Kidney (tissue), 14 donors: Measurements from ENCODE around the gene HLA-E. TPM values are rescaled to one million over a fixed set of nuclear protein-coding genes. Genes with fewer than 3 reads are reported as not detected.

Source experiments
- DNase-seq, 5 donors: peaks; one replicate each; pipeline ENCODE4 v3.0.0-alpha.2; 2013 to 2020
- FAIRE-seq: peaks from 2 replicates; lab custom pipeline; 2012; peaks lifted over from hg19 to GRCh38; lab: Jason Lieb, UNC
- H3K27ac ChIP-seq, 2 donors: one replicate each; pipeline ENCODE4 v1.7.0; 2013; ENCODE audit warnings: low read depth in 2 of 2, low read length in 2 of 2, inconsistent platforms in 1 of 2
- H3K27me3 ChIP-seq: one replicate; pipeline ENCODE4 v1.7.1; 2013; ENCODE audit warnings: low read length, inconsistent platforms; ENCODE audit not compliant: control insufficient read depth, insufficient read depth
- H3K36me3 ChIP-seq, 3 donors: one replicate each; pipeline versions ENCODE4 v1.7.0 to v1.7.1; 2013; ENCODE audit warnings: low read length in 3 of 3, control low read depth in 1 of 3, inconsistent platforms in 1 of 3; ENCODE audit not compliant: insufficient read depth in 3 of 3, control insufficient read depth in 2 of 3
- H3K4me1 ChIP-seq, 3 donors: one replicate each; pipeline versions ENCODE4 v1.7.0 to v1.7.1; 2013; ENCODE audit warnings: low read length in 3 of 3, inconsistent platforms in 1 of 3, low read depth in 1 of 3; ENCODE audit not compliant: control insufficient read depth in 2 of 3, insufficient read depth in 2 of 3
- H3K4me3 ChIP-seq, 3 donors: one replicate each; pipeline versions ENCODE4 v1.7.0 to v1.8.1; 2013; ENCODE audit warnings: low read length in 3 of 3, control low read depth in 1 of 3, inconsistent platforms in 1 of 3
- H3K9ac ChIP-seq, 3 donors: one replicate each; pipeline versions ENCODE4 v1.7.0 to v1.7.1; 2013; ENCODE audit warnings: low read length in 3 of 3, control low read depth in 1 of 3, inconsistent platforms in 1 of 3
- H3K9me3 ChIP-seq, 3 donors: one replicate each; pipeline versions ENCODE4 v1.7.0 to v1.7.1; 2013; ENCODE audit warnings: low read length in 3 of 3, control low read depth in 1 of 3, inconsistent platforms in 1 of 3; ENCODE audit not compliant: control insufficient read depth in 2 of 3, insufficient read depth in 1 of 3
- intact Hi-C: fragments of 100-400 bp; cut with DNase I; formaldehyde crosslinking; loops from one replicate; pipeline ENCODE4 v1.11.1; 2022
- polyA plus RNA-seq: library from polyadenylated mRNA; stranded (reverse); fragments of 350-450 nt; fragmentation: Illumina TruSeq; extraction: RNeasy Lipid Tissue Mini Kit (QIAGEN cat#74804); gene quantifications from one replicate; pipeline ENCODE4 v1.2.3, GENCODE V29; 2014; ENCODE audit warnings: low read depth, low replicate concordance; ENCODE audit not compliant: insufficient read depth
- total RNA-seq: library from RNA; stranded (reverse); fragmentation: NEBNext Ultra II Directional; extraction: Animal tissue kit (Norgen Biotek cat#: 25700); gene quantifications from one replicate; pipeline ENCODE4 v1.2.1, GENCODE V29; 2021
- TF ChIP-seq, protein P1 (sequence below): IDR thresholded peaks from 3 replicates; pipeline ENCODE4 v1.5.1; 2012; ENCODE audit warnings: mild to moderate bottlenecking, moderate library complexity, borderline replicate concordance; ENCODE audit not compliant: insufficient read depth; ENCODE audit errors: extremely low read depth
- donor health status: control.
- donor health status: control.
- donor health status: control.
- donor health status: control.
- donor health status: control.
- donor health status: DM: yes; HTN: yes; CAD: no.
- donor health status: Normal renal cell carcinoma (clear cell type).

HLA-E gene
- total and polyA plus RNA-seq, 2 donors from 2014 or later = 387 to 525 TPM

GRCh38 chr6:30511169-30511546 lies 21.8 kb downstream of the HLA-E start:
- Histone ChIP-seq H3K36me3 (no peaks in the 10 kb centered on the region), H3K4me3 (no peak overlapping the region), H3K27ac (no peak overlapping the region), H3K4me1 (no peaks in the 10 kb centered on the region), H3K9ac (no peak overlapping the region), H3K9me3 (no peaks in the 10 kb centered on the region), H3K27me3 (no peaks in the 10 kb centered on the region)
- intact Hi-C loops = no loop called here
- TF ChIP-seq, protein P1, sequence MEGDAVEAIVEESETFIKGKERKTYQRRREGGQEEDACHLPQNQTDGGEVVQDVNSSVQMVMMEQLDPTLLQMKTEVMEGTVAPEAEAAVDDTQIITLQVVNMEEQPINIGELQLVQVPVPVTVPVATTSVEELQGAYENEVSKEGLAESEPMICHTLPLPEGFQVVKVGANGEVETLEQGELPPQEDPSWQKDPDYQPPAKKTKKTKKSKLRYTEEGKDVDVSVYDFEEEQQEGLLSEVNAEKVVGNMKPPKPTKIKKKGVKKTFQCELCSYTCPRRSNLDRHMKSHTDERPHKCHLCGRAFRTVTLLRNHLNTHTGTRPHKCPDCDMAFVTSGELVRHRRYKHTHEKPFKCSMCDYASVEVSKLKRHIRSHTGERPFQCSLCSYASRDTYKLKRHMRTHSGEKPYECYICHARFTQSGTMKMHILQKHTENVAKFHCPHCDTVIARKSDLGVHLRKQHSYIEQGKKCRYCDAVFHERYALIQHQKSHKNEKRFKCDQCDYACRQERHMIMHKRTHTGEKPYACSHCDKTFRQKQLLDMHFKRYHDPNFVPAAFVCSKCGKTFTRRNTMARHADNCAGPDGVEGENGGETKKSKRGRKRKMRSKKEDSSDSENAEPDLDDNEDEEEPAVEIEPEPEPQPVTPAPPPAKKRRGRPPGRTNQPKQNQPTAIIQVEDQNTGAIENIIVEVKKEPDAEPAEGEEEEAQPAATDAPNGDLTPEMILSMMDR = no peak
- no peak for FAIRE-seq
- DNase-seq = no peak

DNA sequence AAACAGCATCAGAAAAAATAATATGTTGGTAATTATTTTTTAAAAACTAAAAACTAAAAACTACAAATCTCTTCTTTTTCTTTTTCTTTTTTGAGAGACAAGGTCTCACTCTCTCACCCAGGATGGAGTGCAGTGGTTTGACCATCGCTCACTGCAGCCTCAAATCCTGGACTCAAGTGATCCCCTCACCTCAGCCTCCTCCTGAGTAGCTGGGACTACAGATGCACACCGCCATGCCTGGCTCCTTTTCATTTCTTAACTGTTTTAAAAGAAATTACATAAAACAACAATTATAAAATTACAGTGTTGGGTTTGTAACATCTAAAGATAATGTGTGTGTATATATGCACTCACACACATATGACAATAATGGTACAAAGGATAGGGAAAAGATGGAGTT lies 24.1 kb downstream of the HLA-E start:
- Histone ChIP-seq H3K27ac (no peak overlapping the region), H3K4me1 (no peaks in the 10 kb centered on the region), H3K9ac (no peak overlapping the region), H3K27me3 (no peaks in the 10 kb centered on the region), H3K4me3 (no peak overlapping the region), H3K36me3 (no peaks in the 10 kb centered on the region), H3K9me3 (no peaks in the 10 kb centered on the region)
- TF ChIP-seq, protein P1 = no peak
- no peak for FAIRE-seq
- no peak for DNase-seq
- intact Hi-C loops = no loop called here

GRCh38 chr6:30515106-30515505 lies 25.8 kb downstream of the HLA-E start:
- intact Hi-C loops = no loop called here

More at GRCh38 chr6:30515106-30515505, 25.8 kb downstream of the HLA-E start:
- Histone ChIP-seq H3K4me1 (no peaks in the 10 kb centered on the region), H3K36me3 (no peaks in the 10 kb centered on the region), H3K4me3 (no peak overlapping the region), H3K9me3 (no peaks in the 10 kb centered on the region), H3K27ac (peak overlapping the region in 1 of 2 donors; percentile 69), H3K27me3 (no peaks in the 10 kb centered on the region), H3K9ac (no peak overlapping the region)
- FAIRE-seq = no peak
- no peak for DNase-seq
- TF ChIP-seq, protein P1 = no peak
